HG03103 (cell line): ENCODE measurements around the gene TGFBRAP1.

Experiments
- ATAC-seq: cut with Tn5 transposase; IDR thresholded peaks from one replicate; pipeline ENCODE4 v1.9.1; 2021; ENCODE audit warnings: low read depth; ENCODE audit not compliant: unreplicated experiment

Gene TGFBRAP1

DNA sequence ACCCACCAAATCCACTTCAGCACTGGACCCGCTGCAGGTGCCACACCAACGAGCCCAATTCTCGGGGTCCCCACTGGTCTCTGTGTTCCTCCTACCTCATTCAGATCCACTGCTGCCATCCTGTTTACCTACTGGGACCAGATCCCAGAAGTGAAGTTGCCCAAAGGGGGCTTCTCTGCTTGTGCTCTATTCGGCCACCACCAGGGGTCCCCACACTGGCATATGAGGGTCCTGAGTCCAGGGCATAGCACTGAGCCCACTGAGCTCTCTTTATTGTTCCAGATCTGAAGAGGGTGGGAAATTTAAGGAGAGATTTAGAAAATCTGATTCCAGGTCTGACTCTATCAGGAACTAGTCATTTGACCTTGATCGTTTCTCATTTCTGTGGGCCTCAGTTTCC is 85.6 kb downstream of the TGFBRAP1 start:
- no peak for ATAC-seq

GRCh38 chr2:105242286-105242993 is 87.1 kb downstream of the TGFBRAP1 start:
- no peak for ATAC-seq

DNA sequence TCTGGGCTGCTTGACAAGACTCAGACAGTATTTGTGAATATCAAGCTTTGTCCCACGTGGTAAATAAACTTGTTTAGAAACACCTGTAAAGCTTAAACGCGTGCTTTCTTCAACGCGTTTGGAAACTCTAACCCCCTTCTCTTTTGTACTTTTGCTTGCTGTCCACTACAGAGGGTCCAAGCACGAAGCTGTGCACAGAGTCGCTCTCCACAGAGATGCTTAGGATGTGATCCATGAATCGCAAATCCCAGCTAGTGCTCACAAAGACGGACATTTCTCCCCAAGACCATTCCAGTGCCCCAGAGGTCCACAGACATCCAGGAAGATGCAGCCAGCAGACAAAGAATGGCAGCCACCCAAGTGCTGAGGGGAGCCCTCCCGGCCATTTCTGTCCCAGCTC is 88.1 kb downstream of the TGFBRAP1 start, which contains the start of gene GPR45:
Gene GPR45, plus strand, starts transcription at position 301 of the 400 bp plus-strand sequence. CDS start 116 bp downstream, outside the sequence.
- ATAC-seq = no peak

GRCh38 chr2:105239924-105240323 is 89.6 kb downstream of the TGFBRAP1 start:
- no peak for ATAC-seq

DNA sequence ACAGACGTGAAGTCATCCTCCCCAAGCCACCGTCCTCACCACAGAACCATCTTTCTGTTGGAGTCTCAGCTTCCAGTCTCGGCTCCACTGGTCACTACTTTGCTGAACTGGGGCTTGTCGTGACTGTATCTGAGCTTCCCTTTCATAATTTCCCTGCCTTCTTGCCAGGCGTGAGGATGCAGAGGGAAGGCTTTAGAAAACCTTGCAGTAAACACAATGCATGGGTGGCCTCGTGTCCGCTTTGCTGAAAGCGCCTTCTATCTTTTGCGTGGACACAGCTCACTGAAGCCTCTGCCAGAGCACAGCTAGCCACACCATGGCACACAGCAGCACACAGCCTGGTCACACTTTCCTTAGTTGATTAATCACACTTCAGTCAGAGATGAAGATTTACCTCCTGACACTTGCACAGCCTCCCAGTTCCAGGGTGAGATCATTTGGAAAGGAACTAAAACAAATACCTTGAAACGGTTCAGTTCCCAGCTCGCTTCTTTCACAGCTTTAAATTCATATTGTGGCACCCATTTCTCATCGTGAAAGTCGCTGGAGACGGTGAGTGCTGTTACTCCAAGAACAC is 90.8 kb downstream of the TGFBRAP1 start:
- no peak for ATAC-seq

- ATAC-seq = no peak
These were observed 92.3 kb downstream of the TGFBRAP1 start for GRCh38 chr2:105237045-105237765.

DNA sequence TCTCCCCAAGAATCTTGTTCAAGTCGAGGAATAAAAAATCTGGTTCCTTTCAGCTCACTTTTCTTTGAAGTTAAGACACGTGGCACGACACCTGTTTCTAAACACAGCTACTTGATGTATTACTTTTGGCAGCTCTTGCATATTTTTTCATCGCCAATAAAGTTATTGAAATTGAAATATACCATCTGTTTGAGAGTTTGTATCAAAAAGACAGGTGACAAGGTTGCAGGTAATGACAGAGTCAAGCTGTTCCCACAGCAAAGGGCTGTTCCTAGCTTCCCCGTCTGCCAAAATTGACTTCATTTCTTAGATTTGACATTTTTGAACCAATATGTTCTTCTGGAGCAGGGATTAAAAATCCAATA is 93.5 kb downstream of the TGFBRAP1 start:
- ATAC-seq = no peak

GRCh38 chr2:105235388-105236059 is 94.0 kb downstream of the TGFBRAP1 start:
- ATAC-seq = peak; percentile 83

GRCh38 chr2:105231232-105231619 is 98.3 kb downstream of the TGFBRAP1 start:
- no peak for ATAC-seq

DNA sequence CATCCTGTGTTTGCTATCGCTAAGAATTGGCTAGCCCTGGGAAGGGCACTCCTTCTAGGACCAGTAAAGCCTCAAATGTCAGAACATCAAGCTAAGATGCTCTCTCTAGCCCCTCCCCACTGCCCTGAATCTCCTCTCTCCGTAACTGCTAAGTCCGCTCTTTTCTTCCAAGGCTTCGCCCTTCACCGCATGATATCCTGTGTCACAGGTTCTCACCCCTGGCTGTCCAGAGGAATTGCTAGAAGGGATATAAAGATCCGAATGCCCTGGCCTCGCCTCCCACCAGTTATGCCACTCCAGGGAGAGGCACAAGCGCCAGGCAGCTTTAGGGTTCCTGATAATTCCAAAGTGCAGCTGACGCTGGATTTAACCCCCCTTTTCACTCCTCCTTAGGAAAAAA is 105.1 kb downstream of the TGFBRAP1 start:
- ATAC-seq = no peak

- no peak for ATAC-seq
These were observed 108.9 kb downstream of the TGFBRAP1 start for GRCh38 chr2:105220604-105221003.

- no peak for ATAC-seq
These were observed 113.8 kb downstream of the TGFBRAP1 start for GRCh38 chr2:105215586-105216192.
